CD4-positive, alpha-beta T cell treated with Interleukin-17A for 1 hour (primary cell): ENCODE data around the gene MRM2.

Source experiments
- DNase-seq: peaks from one replicate; pipeline ENCODE4 v3.0.0-alpha.2; 2020

The MRM2 gene

GRCh38 chr7:2201686-2202360, 40.2 kb downstream of the MRM2 start:
- DNase-seq = no peak

GRCh38 chr7:2201128-2201527, 40.9 kb downstream of the MRM2 start:
- DNase-seq = no peak

GRCh38 chr7:2200584-2200980, 41.4 kb downstream of the MRM2 start:
- DNase-seq = no peak

- DNase-seq = no peak
These were observed 41.9 kb downstream of the MRM2 start for GRCh38 chr7:2199956-2200583.

- DNase-seq = no peak
These were observed 42.5 kb downstream of the MRM2 start for GRCh38 chr7:2199528-2199927.

- DNase-seq = no peak
These were observed 43.2 kb downstream of the MRM2 start for GRCh38 chr7:2198760-2199159.

- no peak for DNase-seq
These were observed 43.8 kb downstream of the MRM2 start for GRCh38 chr7:2198206-2198605.

GRCh38 chr7:2197436-2198155, 44.4 kb downstream of the MRM2 start:
- DNase-seq = no peak

- DNase-seq = no peak
These were observed 45.3 kb downstream of the MRM2 start for GRCh38 chr7:2196381-2197378.

GRCh38 chr7:2195400-2196246, 46.4 kb downstream of the MRM2 start:
- no peak for DNase-seq

GRCh38 chr7:2193575-2194305, 48.3 kb downstream of the MRM2 start:
- DNase-seq = no peak

GRCh38 chr7:2192831-2193534, 49.0 kb downstream of the MRM2 start:
- DNase-seq = no peak

- DNase-seq = no peak
These were observed 51.0 kb downstream of the MRM2 start for GRCh38 chr7:2191016-2191415.

- no peak for DNase-seq
These were observed 51.5 kb downstream of the MRM2 start for GRCh38 chr7:2190531-2190930.

GRCh38 chr7:2186166-2186565, 55.8 kb downstream of the MRM2 start:
- no peak for DNase-seq

- DNase-seq = no peak
These were observed 56.3 kb downstream of the MRM2 start for GRCh38 chr7:2185715-2186114.
